HepG2 (cell line): ENCODE measurements around the gene CIAO2A. TPM values are rescaled to one million over a fixed set of nuclear protein-coding genes. Genes with fewer than 3 reads are reported as not detected.
A peak's percentile ranks its signal among the peaks of the same experiment; 100 is the strongest.

Experiments
- ARNT ChIP-seq: fragments of 450-650 bp; IDR thresholded peaks from 2 replicates; pipeline ENCODE4 v1.6.1; 2017
- ELF3 ChIP-seq: IDR thresholded peaks from 2 replicates; pipeline ENCODE4 v1.6.1; 2016; ENCODE audit warnings: missing genetic modification reagents, missing compliant biosample characterization
- GFI1 ChIP-seq: sonication (generic); formaldehyde crosslinking; IDR thresholded peaks from 2 replicates; pipeline ENCODE4 v1.5.0; 2020; ENCODE audit warnings: missing genetic modification reagents, mild to moderate bottlenecking, borderline replicate concordance
- SNAPC2 ChIP-seq: sonication (generic); formaldehyde crosslinking; IDR thresholded peaks from 2 replicates; pipeline ENCODE4 v1.8.1; 2022; ENCODE audit warnings: mild to moderate bottlenecking, missing genetic modification reagents
- ZMYM3 ChIP-seq: sonication (generic); formaldehyde crosslinking; IDR thresholded peaks from 2 replicates; pipeline ENCODE4 v1.5.1; 2020; ENCODE audit warnings: mild to moderate bottlenecking, missing genetic modification reagents
- ZNF598 ChIP-seq: sonication (generic); formaldehyde crosslinking; IDR thresholded peaks from 2 replicates; pipeline ENCODE4 v1.5.1; 2020; ENCODE audit warnings: mild to moderate bottlenecking, missing genetic modification reagents, borderline replicate concordance
- ZNF724P ChIP-seq: sonication (generic); formaldehyde crosslinking; IDR thresholded peaks from 2 replicates; pipeline ENCODE4 v1.8.0; 2022; ENCODE audit warnings: missing genetic modification reagents, borderline replicate concordance
- polyA plus RNA-seq, 8 experiments: library from polyadenylated mRNA; depleted of rRNA in 3 of 8; stranded (reverse) in 7 of 8; unstranded in 1 of 8; fragments of >200 nt; fragmentation: Illumina TruSeq in 4 of 8; extraction: Trizol in 4 of 8; gene quantifications; 2 replicates each; pipeline versions ENCODE4 v1.2.1 to v1.2.3, GENCODE V29; 2011 to 2016; ENCODE audit warnings: low read depth in 4 of 8, missing spikeins in 1 of 8, mixed read lengths in 1 of 8; ENCODE audit not compliant: insufficient read depth in 1 of 8
- total RNA-seq, 5 experiments: library from RNA; depleted of rRNA; stranded (reverse); fragments of >200 nt; fragmentation: Illumina TruSeq; extraction: Trizol; gene quantifications; 2 replicates each; pipeline ENCODE4 v1.2.3, GENCODE V29; 2016; ENCODE audit warnings: low read depth in 1 of 5
- TF ChIP-seq, protein P1 (sequence below): sonication (generic); formaldehyde crosslinking; IDR thresholded peaks from 2 replicates; pipeline ENCODE4 v1.9.0; 2021; ENCODE audit warnings: missing genetic modification reagents, borderline replicate concordance
- TF ChIP-seq, protein P2 (sequence below): IDR thresholded peaks from 2 replicates; pipeline ENCODE4 v1.6.1; 2016; ENCODE audit warnings: missing biosample characterization, missing genetic modification reagents, low read depth
- TF ChIP-seq, protein P3 (sequence below): sonication (generic); formaldehyde crosslinking; IDR thresholded peaks from 2 replicates; pipeline ENCODE4 v1.5.0; 2020; ENCODE audit warnings: missing genetic modification reagents, mild to moderate bottlenecking, borderline replicate concordance
- TF ChIP-seq, protein P4 (sequence below): sonication (generic); formaldehyde crosslinking; IDR thresholded peaks from 2 replicates; pipeline ENCODE4 v1.4.0; 2020; ENCODE audit warnings: mild to moderate bottlenecking, missing genetic modification reagents
- TF ChIP-seq, protein P5 (sequence below): IDR thresholded peaks from 2 replicates; pipeline ENCODE4 v1.6.1; 2016; ENCODE audit warnings: control low read depth

The CIAO2A gene
- total and polyA plus RNA-seq, 2 of the 13 experiments (the other 11 are each of a cell fraction or from before 2014, with no cell fraction given): 83.0 to 100 TPM

DNA sequence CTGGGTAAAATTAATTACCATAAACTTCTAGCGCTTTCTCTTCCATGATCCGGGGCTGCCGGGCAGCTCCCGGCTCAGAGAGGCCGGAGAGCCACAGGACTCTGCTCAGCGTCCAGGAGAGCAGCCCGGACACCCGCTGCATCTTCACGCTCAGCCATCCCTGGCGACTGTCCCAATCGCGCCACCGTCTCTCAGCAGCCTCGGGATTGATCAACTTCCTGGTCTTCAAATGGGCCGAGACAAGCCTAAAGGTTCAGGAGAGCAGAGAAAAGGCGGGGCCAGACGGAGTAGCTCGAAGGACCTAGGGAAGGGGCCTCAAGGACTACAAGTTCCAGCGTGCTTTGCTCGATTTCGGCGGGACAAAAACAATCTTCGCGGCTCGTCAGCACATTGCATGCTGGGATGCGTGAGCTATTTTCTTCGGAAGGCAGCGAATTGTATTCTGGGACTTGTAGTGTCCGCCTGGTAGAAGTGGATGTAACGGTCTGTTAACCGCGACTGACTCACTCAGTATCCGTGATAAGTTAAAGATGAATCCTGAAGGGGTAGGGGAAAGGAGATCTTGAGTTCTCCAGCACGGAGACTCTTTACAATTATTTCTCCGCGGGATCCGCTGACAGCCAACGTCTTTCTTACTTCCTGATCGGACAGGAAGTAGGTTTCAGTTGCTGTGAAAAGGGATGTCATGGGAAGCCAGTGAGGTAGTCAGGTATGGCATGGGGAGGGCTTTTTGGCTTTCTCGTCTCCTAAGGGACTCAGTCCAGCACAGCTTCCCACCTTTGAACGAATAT is at the start of gene CIAO2A (continued):
- TF ChIP-seq, protein P1, sequence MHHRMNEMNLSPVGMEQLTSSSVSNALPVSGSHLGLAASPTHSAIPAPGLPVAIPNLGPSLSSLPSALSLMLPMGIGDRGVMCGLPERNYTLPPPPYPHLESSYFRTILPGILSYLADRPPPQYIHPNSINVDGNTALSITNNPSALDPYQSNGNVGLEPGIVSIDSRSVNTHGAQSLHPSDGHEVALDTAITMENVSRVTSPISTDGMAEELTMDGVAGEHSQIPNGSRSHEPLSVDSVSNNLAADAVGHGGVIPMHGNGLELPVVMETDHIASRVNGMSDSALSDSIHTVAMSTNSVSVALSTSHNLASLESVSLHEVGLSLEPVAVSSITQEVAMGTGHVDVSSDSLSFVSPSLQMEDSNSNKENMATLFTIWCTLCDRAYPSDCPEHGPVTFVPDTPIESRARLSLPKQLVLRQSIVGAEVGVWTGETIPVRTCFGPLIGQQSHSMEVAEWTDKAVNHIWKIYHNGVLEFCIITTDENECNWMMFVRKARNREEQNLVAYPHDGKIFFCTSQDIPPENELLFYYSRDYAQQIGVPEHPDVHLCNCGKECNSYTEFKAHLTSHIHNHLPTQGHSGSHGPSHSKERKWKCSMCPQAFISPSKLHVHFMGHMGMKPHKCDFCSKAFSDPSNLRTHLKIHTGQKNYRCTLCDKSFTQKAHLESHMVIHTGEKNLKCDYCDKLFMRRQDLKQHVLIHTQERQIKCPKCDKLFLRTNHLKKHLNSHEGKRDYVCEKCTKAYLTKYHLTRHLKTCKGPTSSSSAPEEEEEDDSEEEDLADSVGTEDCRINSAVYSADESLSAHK (CRISPR knock-in tag): no peak
- TF ChIP-seq ZNF598 (CRISPR knock-in tag) (no peak), ELF3 (CRISPR knock-in tag) (peak; percentile 92), ZNF724P (CRISPR knock-in tag) (peak; percentile 29; the same call in 1 of the 2 replicates), SNAPC2 (CRISPR knock-in tag) (0 out of 2 replicates have a peak, but pooled peaks have one; percentile 23), ZMYM3 (CRISPR knock-in tag) (peak; percentile 66; the same call in 1 of the 2 replicates), GFI1 (CRISPR knock-in tag) (0 out of 2 replicates have a peak, but pooled peaks have one; percentile 23), ARNT (no peak)
- TF ChIP-seq, protein P2, sequence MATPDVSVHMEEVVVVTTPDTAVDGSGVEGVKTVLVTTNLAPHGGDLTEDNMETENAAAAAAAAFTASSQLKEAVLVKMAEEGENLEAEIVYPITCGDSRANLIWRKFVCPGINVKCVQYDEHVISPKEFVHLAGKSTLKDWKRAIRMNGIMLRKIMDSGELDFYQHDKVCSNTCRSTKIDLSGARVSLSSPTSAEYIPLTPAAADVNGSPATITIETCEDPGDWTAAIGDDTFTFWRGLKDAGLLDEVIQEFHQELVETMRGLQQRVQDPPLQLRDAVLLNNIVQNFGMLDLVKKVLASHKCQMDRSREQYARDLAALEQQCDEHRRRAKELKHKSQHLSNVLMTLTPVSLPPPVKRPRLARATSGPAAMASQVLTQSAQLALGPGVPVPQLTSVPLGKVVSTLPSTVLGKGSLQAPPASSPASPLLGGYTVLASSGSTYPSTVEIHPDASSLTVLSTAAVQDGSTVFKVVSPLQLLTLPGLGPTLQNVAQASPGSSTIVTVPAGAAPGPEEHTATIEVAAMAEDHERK (CRISPR knock-in tag): peak; percentile 58; the same call in 1 of the 2 replicates
- TF ChIP-seq, protein P3, sequence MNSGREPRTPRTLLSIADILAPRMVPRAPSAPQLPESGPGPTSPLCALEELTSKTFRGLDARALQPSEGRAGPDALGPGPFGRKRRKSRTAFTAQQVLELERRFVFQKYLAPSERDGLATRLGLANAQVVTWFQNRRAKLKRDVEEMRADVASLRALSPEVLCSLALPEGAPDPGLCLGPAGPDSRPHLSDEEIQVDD (CRISPR knock-in tag): 0 out of 2 replicates have a peak, but pooled peaks have one; percentile 30
- TF ChIP-seq, protein P4, sequence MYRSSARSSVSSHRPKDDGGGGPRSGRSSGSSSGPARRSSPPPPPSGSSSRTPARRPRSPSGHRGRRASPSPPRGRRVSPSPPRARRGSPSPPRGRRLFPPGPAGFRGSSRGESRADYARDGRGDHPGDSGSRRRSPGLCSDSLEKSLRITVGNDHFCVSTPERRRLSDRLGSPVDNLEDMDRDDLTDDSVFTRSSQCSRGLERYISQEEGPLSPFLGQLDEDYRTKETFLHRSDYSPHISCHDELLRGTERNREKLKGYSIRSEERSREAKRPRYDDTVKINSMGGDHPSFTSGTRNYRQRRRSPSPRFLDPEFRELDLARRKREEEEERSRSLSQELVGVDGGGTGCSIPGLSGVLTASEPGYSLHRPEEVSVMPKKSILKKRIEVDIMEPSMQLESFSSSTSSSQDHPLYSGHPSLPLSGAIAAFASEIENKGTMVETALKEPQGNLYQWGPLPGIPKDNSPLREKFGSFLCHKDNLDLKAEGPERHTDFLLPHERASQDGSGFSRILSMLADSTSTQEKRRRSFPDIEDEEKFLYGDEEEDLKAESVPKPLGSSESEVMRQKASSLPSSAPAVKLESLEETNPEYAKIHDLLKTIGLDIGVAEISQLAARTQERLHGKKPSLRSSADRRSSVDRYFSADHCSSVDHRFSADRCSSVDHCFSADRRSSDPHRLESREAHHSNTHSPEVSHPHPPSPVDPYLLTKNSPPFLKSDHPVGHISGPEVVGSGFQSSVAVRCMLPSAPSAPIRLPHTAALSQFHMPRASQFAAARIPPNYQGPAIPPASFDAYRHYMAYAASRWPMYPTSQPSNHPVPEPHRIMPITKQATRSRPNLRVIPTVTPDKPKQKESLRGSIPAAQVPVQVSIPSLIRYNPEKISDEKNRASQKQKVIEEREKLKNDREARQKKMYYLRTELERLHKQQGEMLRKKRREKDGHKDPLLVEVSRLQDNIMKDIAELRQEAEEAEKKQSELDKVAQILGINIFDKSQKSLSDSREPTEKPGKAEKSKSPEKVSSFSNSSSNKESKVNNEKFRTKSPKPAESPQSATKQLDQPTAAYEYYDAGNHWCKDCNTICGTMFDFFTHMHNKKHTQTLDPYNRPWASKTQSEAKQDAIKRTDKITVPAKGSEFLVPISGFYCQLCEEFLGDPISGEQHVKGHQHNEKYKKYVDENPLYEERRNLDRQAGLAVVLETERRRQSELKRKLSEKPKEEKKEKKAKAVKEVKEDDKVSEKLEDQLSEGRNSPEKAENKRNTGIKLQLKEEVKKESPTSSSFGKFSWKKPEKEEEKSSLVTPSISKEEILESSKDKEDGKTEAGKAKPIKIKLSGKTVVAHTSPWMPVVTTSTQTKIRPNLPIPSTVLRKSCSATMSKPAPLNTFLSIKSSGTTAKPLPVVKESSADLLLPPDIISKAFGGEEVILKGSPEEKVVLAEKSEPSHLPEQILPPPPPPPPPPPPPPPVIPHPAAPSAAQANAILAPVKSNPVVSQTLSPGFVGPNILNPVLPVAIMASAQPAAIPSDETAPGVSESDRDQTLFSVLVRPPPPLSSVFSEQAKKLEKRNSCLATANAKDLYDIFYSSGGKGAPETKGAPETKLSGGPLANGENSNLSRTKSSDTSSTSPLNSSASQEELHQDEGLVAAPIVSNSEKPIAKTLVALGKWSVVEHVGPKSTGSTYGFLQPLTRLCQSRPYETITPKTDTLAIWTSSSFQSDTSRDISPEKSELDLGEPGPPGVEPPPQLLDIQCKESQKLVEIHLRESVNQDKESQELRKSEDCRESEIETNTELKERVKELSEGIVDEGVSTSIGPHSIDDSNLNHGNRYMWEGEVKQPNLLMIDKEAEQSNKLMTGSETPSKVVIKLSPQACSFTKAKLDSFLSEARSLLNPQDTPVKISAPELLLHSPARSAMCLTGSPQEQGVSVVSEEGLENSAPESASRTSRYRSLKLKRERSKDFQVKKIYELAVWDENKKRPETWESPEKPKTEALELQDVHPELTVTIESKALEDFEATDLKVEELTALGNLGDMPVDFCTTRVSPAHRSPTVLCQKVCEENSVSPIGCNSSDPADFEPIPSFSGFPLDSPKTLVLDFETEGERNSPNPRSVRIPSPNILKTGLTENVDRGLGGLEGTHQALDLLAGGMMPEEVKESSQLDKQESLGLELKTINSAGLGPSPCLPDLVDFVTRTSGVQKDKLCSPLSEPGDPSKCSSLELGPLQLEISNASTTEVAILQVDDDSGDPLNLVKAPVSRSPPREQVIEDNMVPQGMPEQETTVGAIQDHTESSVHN: no peak
- TF ChIP-seq, protein P5, sequence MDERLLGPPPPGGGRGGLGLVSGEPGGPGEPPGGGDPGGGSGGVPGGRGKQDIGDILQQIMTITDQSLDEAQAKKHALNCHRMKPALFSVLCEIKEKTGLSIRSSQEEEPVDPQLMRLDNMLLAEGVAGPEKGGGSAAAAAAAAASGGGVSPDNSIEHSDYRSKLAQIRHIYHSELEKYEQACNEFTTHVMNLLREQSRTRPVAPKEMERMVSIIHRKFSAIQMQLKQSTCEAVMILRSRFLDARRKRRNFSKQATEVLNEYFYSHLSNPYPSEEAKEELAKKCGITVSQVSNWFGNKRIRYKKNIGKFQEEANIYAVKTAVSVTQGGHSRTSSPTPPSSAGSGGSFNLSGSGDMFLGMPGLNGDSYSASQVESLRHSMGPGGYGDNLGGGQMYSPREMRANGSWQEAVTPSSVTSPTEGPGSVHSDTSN: no peak
